Spleen (tissue), 11 donors: ENCODE results near the gene HMX1. TPM values are rescaled to one million over a fixed set of nuclear protein-coding genes. Genes with fewer than 3 reads are reported as not detected.

Experiments used
- DNase-seq: peaks from one replicate; pipeline ENCODE4 v3.0.0-alpha.2; 2020
- H3K27ac ChIP-seq, 8 donors: fragments of 200-600 bp; sonication (generic) in 7 of 8; 1 replicate in 4 of 8; 2 replicates in 4 of 8; pipeline versions ENCODE4 v1.5.0 to v1.8.0; 2016 to 2021; ENCODE audit warnings: inconsistent platforms in 4 of 8, mild to moderate bottlenecking in 4 of 8, moderate library complexity in 1 of 8
- H3K27me3 ChIP-seq, 7 donors: fragments of 200-600 bp; sonication (generic) in 6 of 7; replicated peaks in 1 of 7; 1 replicate in 4 of 7; 2 replicates in 3 of 7; pipeline versions ENCODE4 v1.5.0 to v1.8.0; 2016 to 2021; ENCODE audit warnings: inconsistent platforms in 3 of 7, mild to moderate bottlenecking in 1 of 7
- H3K36me3 ChIP-seq, 6 donors: fragments of 200-600 bp; sonication (generic) in 5 of 6; 1 replicate in 4 of 6; 2 replicates in 2 of 6; pipeline versions ENCODE4 v1.5.0 to v1.8.0; 2016 to 2021; ENCODE audit warnings: inconsistent platforms in 2 of 6
- H3K4me1 ChIP-seq, 6 donors: fragments of 200-600 bp; sonication (generic) in 5 of 6; 1 replicate in 3 of 6; 2 replicates in 3 of 6; pipeline versions ENCODE4 v1.5.0 to v1.8.0; 2016 to 2021; ENCODE audit warnings: inconsistent platforms in 3 of 6
- H3K4me3 ChIP-seq, 8 donors: fragments of 200-600 bp; sonication (generic) in 7 of 8; 1 replicate in 4 of 8; 2 replicates in 4 of 8; pipeline versions ENCODE4 v1.5.0 to v1.8.0; 2016 to 2021; ENCODE audit warnings: inconsistent platforms in 4 of 8, mild to moderate bottlenecking in 4 of 8, moderate library complexity in 2 of 8
- H3K9me3 ChIP-seq, 8 donors: fragments of 200-600 bp; sonication (generic) in 7 of 8; 1 replicate in 4 of 8; 2 replicates in 4 of 8; pipeline versions ENCODE4 v1.5.0 to v1.8.0; 2016 to 2021; ENCODE audit warnings: inconsistent platforms in 4 of 8
- CTCF ChIP-seq, 11 experiments: fragments of 200-600 bp in 7 of 11; fragments of 450-650 bp in 4 of 11; sonication (generic) in 4 of 11; IDR thresholded peaks in 8 of 11; conservative IDR thresholded peaks in 3 of 11; 1 replicate in 7 of 11; 2 replicates in 4 of 11; pipeline versions ENCODE4 v1.4.0 to v1.8.0; 2016 to 2021; ENCODE audit warnings: antibody characterized with exemption in 11 of 11, inconsistent platforms in 4 of 11, mild to moderate bottlenecking in 1 of 11
- POLR2A ChIP-seq, 3 donors: fragments of 450-650 bp; IDR thresholded peaks; one replicate each; pipeline ENCODE4 v1.5.1; 2017; ENCODE audit warnings: antibody characterized with exemption in 3 of 3, mild to moderate bottlenecking in 1 of 3
- POLR2AphosphoS5 ChIP-seq, 3 donors: sonication (generic); formaldehyde crosslinking; IDR thresholded peaks; one replicate each; pipeline ENCODE4 v1.5.1; 2017; ENCODE audit warnings: antibody characterized with exemption in 3 of 3
- WGBS, 5 donors: extraction: QIAGEN DNeasy Blood & Tissue Kit in 3 of 5; methylation state at CpG; one replicate each; pipeline versions ENCODE4 v1.1.5 to v1.1.7; 2013 to 2018; 5-methylcytosine and 5-hydroxymethylcytosine counted together
- intact Hi-C: fragments of 100-400 bp; cut with DNase I; formaldehyde crosslinking; loops from one replicate; pipeline ENCODE4 v1.15.0; 2023; ENCODE audit warnings: low total_unique reads
- polyA plus RNA-seq, 3 donors: library from polyadenylated mRNA; stranded (reverse); fragments of 200-250 nt; gene quantifications; one replicate each; pipeline ENCODE4 v1.2.1, GENCODE V29; 2013
- total RNA-seq, 7 donors: library from RNA; depleted of rRNA in 3 of 7; stranded (reverse); fragments of >200 nt in 3 of 7; fragmentation: NEBNext Ultra II Directional in 4 of 7; extraction: Animal tissue kit (Norgen Biotek cat#: 25700) in 4 of 7; gene quantifications; one replicate each; pipeline versions ENCODE4 v1.1.0 to v1.2.1, GENCODE V29; 2016 to 2021
- donor health status: healthy with polysubstance abuse.
- donor health status: DM: no; HTN: no; CAD: no; lungs with moderate emphysema.
- donor health status: DM: no; HTN: no; CAD: no.
- donor health status: Bipolar disorder and iron deficiency.
- donor health status: healthy.
- donor health status: DM: no; HTN: no; CAD: no.
- donor health status: DM: yes; HTN: yes; CAD: no.

HMX1 gene
- total and polyA plus RNA-seq, 10 donors = not detected

- WGBS, 5 donors = 81 to 89% (median 82%) methylated on average over 9 to 20 of the region's 20 CpGs
- H3K27ac ChIP-seq = no peak overlapping the region
- intact Hi-C loops = no loop called here
- H3K9me3 ChIP-seq = peaks cover 0 to 15% (median 7%) of the 10 kb centered on the region in 8 donors
- TF ChIP-seq CTCF (IDR thresholded peaks at IDR 0.05 in 8 of 11, conservative IDR thresholded peaks at IDR 0.05 in 3 of 11) = no peak
- no peak for TF ChIP-seq POLR2A (IDR thresholded peaks at IDR 0.05)
- no peak for TF ChIP-seq POLR2AphosphoS5 (IDR thresholded peaks at IDR 0.05)
- H3K27me3 ChIP-seq = peaks cover 0 to 95% (median 43%) of the 10 kb centered on the region in 7 donors
- H3K36me3 ChIP-seq = no peaks in the 10 kb centered on the region
- no peak overlapping the region for H3K4me3 ChIP-seq
- H3K4me1 ChIP-seq = peaks cover 0 to 7% (median 0%) of the 10 kb centered on the region in 6 donors
- peak; percentile 69 for DNase-seq
These were observed 20.1 kb downstream of the HMX1 start for GRCh38 chr4:8851321-8852117.

GRCh38 chr4:8850830-8851188 lies 20.8 kb downstream of the HMX1 start:
- Histone ChIP-seq H3K36me3 (no peaks in the 10 kb centered on the region), H3K9me3 (peaks cover 0 to 19% (median 7%) of the 10 kb centered on the region in 8 donors), H3K27ac (no peak overlapping the region), H3K4me1 (no peaks in the 10 kb centered on the region), H3K4me3 (no peak overlapping the region), H3K27me3 (peaks cover 0 to 94% (median 36%) of the 10 kb centered on the region in 7 donors)
- intact Hi-C loops = no loop called here
- 63 to 85% (median 84%) methylated on average over 1 to 8 of the region's 8 CpGs for WGBS, 5 donors
- no peak for TF ChIP-seq CTCF (IDR thresholded peaks at IDR 0.05 in 8 of 11, conservative IDR thresholded peaks at IDR 0.05 in 3 of 11)
- no peak for TF ChIP-seq POLR2AphosphoS5 (IDR thresholded peaks at IDR 0.05)
- no peak for TF ChIP-seq POLR2A (IDR thresholded peaks at IDR 0.05)
- peak; percentile 66 for DNase-seq

GRCh38 chr4:8850074-8850829 lies 21.4 kb downstream of the HMX1 start:
- 81 to 90% (median 86%) methylated on average over 15 to 23 of the region's 23 CpGs for WGBS, 5 donors
- intact Hi-C loops = no loop called here
- Histone ChIP-seq H3K27ac (no peak overlapping the region), H3K36me3 (no peaks in the 10 kb centered on the region), H3K27me3 (peaks cover 0 to 92% (median 30%) of the 10 kb centered on the region in 7 donors), H3K4me3 (no peak overlapping the region), H3K4me1 (no peaks in the 10 kb centered on the region), H3K9me3 (peaks cover 0 to 19% (median 7%) of the 10 kb centered on the region in 8 donors)
- TF ChIP-seq POLR2A (IDR thresholded peaks at IDR 0.05) = no peak
- peak; percentile 63 for DNase-seq

- intact Hi-C loops = no loop called here
- 62 to 70% (median 64%) methylated on average over 14 to 18 of the region's 18 CpGs for WGBS, 5 donors
These were observed 22.2 kb downstream of the HMX1 start for GRCh38 chr4:8849266-8850073.

More at GRCh38 chr4:8849266-8850073, 22.2 kb downstream of the HMX1 start:
- Histone ChIP-seq H3K4me1 (no peaks in the 10 kb centered on the region), H3K27ac (no peak overlapping the region), H3K27me3 (peaks cover 0 to 90% (median 22%) of the 10 kb centered on the region in 7 donors), H3K4me3 (no peak overlapping the region), H3K36me3 (no peaks in the 10 kb centered on the region), H3K9me3 (peaks cover 0 to 19% (median 7%) of the 10 kb centered on the region in 8 donors)
- peak; percentile 61 for DNase-seq
- no peak for TF ChIP-seq POLR2AphosphoS5 (IDR thresholded peaks at IDR 0.05)
- TF ChIP-seq CTCF (IDR thresholded peaks at IDR 0.05 in 8 of 11, conservative IDR thresholded peaks at IDR 0.05 in 3 of 11) = no peak
- no peak for TF ChIP-seq POLR2A (IDR thresholded peaks at IDR 0.05)
